Measurements from ENCODE around the gene RPS6KB2. TPM values are rescaled to one million over a fixed set of nuclear protein-coding genes. Genes with fewer than 3 reads are reported as not detected.

The RPS6KB2 gene
- total and polyA plus RNA-seq, 10 of the 15 experiments (the other 5 are each of a cell fraction or from before 2014, with no cell fraction given): 0.39 to 101 (median 58.4) TPM

GRCh38 chr11:67482827-67483798 is 54.8 kb downstream of the RPS6KB2 start, which contains the start of gene AIP (continued):
- no peak for TF ChIP-seq CBX5 (IDR thresholded peaks at IDR 0.05; ENCODE audit: low read depth)
- TF ChIP-seq ZBTB33 (IDR thresholded peaks at IDR 0.05): no peak
- TF ChIP-seq ETV6 (conservative IDR thresholded peaks at IDR 0.05 in 1 of 2, IDR thresholded peaks at IDR 0.05 in 1 of 2; ENCODE audit: borderline replicate concordance in 1 of 2, low read depth in 1 of 2): no peak
- TF ChIP-seq RB1 (IDR thresholded peaks at IDR 0.05; ENCODE audit: borderline replicate concordance): 0 out of 2 replicates have a peak, but pooled peaks have one; percentile 65
- TF ChIP-seq SKIL (IDR thresholded peaks at IDR 0.05; ENCODE audit: low read depth, poor library complexity, severe bottlenecking): no peak
- TF ChIP-seq SIN3A (IDR thresholded peaks at IDR 0.05; ENCODE audit: low read depth, low read length): 0 out of 2 replicates have a peak, but pooled peaks have one; percentile 54
- TF ChIP-seq EED (IDR thresholded peaks at IDR 0.05; ENCODE audit: low read depth): no peak
- TF ChIP-seq NBN (IDR thresholded peaks at IDR 0.05): peak; percentile 58
- no peak for TF ChIP-seq EZH2 (IDR thresholded peaks at IDR 0.05; ENCODE audit: borderline replicate concordance, control insufficient read depth, low read depth, low read length)
- TF ChIP-seq NRF1 (conservative IDR thresholded peaks at IDR 0.05; ENCODE audit: low read depth, low read length): peak; percentile 95
- TF ChIP-seq ESRRA (IDR thresholded peaks at IDR 0.05; ENCODE audit: low read length): 0 out of 2 replicates have a peak, but pooled peaks have one; percentile 37
- TF ChIP-seq BCL11A (IDR thresholded peaks at IDR 0.05; ENCODE audit: low read depth, low read length): no peak
- TF ChIP-seq ZNF384 (IDR thresholded peaks at IDR 0.05; ENCODE audit: borderline replicate concordance, low read depth, low read length): no peak
